Mononuclear cell (primary cell): Measurements from ENCODE around the gene RNMT. TPM values are rescaled to one million over a fixed set of nuclear protein-coding genes. Genes with fewer than 3 reads are reported as not detected.

Experiments
- H3K27me3 ChIP-seq: 2 replicates; pipeline ENCODE4 v1.6.0; 2011; ENCODE audit warnings: low read length, control low read depth; ENCODE audit not compliant: insufficient read depth
- H3K4me1 ChIP-seq: 2 replicates; pipeline ENCODE4 v1.5.1; 2011; ENCODE audit warnings: mild to moderate bottlenecking, low read length, control low read depth; ENCODE audit not compliant: insufficient read depth
- H3K4me3 ChIP-seq: 2 replicates; pipeline ENCODE4 v1.5.1; 2011; ENCODE audit warnings: mild to moderate bottlenecking, low read length, moderate library complexity
- H3K9me3 ChIP-seq: 2 replicates; pipeline ENCODE4 v1.5.1; 2011; ENCODE audit warnings: low read depth, mild to moderate bottlenecking, control low read depth, low read length
- total RNA-seq: library from RNA; depleted of rRNA; stranded (reverse); fragments of >200 nt; gene quantifications from one replicate; pipeline ENCODE4 v1.2.3, GENCODE V29; 2012

RNMT gene
- total RNA-seq, 1 donor: 108 TPM

GRCh38 chr18:13775058-13775457 lies 48.6 kb downstream of the RNMT start:
- Histone ChIP-seq H3K4me1 (no peaks in the 10 kb centered on the region), H3K27me3 (peaks cover 3% of the 10 kb centered on the region), H3K4me3 (no peak overlapping the region), H3K9me3 (peaks cover under 1% of the 10 kb centered on the region)

- H3K27me3 ChIP-seq: no peaks in the 10 kb centered on the region
- no peaks in the 10 kb centered on the region for H3K4me1 ChIP-seq
- H3K9me3 ChIP-seq: no peaks in the 10 kb centered on the region
- no peak overlapping the region for H3K4me3 ChIP-seq
Observed at GRCh38 chr18:13791181-13791580, 64.7 kb downstream of the RNMT start.

GRCh38 chr18:13793819-13794218 lies 67.3 kb downstream of the RNMT start:
- Histone ChIP-seq H3K27me3 (no peaks in the 10 kb centered on the region), H3K4me3 (no peak overlapping the region), H3K9me3 (no peaks in the 10 kb centered on the region), H3K4me1 (no peaks in the 10 kb centered on the region)

DNA sequence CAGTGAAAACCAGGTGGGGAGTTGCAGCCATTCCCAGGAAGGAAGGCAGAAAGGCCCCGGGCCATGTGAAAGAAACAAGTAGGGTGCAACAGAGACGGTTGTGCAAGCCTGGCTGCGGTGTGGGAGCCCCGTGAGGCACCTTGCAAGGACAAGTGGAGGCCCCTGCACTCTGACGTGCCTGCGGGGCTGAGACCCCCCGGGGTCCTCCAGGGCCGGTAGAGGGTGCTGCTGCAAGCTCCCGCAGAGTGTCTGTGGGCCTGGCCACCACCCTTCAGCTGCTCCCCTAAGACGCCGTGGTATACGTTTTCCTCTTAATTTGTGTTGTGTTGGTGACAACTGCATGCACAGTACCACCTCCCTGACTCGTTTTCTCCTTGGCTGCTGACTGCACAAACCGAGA lies 70.0 kb downstream of the RNMT start:
- Histone ChIP-seq H3K27me3 (peaks cover 14% of the 10 kb centered on the region), H3K4me3 (no peak overlapping the region), H3K9me3 (no peaks in the 10 kb centered on the region)

DNA sequence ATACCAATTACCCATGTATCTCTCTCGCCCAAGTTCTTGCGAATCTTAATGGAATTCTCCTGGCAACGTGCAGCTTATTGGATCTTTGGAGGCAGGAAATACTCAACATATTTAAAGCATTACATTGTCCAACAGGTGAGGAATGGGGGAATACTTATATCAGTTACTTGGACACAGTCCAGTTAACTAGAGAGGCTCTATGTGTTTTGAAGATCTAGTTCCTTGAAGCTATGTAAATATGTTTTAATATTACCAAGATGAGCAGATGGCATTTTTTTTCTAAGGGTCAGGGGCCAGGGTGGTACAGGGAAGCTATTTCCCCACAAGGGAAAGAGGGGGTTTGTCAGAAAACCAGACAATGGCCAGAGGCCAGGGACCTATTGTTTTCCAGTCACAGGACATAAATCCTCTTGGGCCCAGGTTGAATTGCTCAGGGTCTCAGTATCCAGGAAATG lies 70.7 kb downstream of the RNMT start:
- H3K4me1 ChIP-seq: peaks cover 7% of the 10 kb centered on the region
- H3K4me3 ChIP-seq: no peak overlapping the region
- H3K9me3 ChIP-seq: no peaks in the 10 kb centered on the region
- H3K27me3 ChIP-seq: peaks cover 17% of the 10 kb centered on the region

More for the DNA sequence above, 70.0 kb downstream of the RNMT start:
- peaks cover 7% of the 10 kb centered on the region for H3K4me1 ChIP-seq

DNA sequence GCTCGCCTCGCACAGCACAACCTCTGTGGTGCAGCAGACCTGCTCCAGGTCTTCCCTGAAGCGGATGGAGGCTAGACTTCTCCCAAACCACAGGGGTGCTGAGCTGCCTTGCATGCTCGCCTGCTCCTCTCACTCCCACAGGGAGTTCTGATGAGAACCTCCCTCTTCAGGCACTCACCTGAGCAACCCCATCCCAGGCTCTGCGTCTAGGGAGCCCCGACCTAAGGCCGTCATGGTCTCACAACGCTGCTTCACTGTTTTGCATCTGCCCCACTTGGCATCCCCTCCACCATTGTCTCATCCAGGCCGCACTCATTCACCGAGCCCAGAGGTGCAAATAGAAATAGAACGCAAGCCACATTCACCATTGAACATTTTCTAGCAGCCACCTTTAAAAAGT lies 72.9 kb downstream of the RNMT start:
- peaks cover 7% of the 10 kb centered on the region for H3K4me1 ChIP-seq
- peaks cover 27% of the 10 kb centered on the region for H3K27me3 ChIP-seq
- H3K9me3 ChIP-seq: no peaks in the 10 kb centered on the region
- no peak overlapping the region for H3K4me3 ChIP-seq

DNA sequence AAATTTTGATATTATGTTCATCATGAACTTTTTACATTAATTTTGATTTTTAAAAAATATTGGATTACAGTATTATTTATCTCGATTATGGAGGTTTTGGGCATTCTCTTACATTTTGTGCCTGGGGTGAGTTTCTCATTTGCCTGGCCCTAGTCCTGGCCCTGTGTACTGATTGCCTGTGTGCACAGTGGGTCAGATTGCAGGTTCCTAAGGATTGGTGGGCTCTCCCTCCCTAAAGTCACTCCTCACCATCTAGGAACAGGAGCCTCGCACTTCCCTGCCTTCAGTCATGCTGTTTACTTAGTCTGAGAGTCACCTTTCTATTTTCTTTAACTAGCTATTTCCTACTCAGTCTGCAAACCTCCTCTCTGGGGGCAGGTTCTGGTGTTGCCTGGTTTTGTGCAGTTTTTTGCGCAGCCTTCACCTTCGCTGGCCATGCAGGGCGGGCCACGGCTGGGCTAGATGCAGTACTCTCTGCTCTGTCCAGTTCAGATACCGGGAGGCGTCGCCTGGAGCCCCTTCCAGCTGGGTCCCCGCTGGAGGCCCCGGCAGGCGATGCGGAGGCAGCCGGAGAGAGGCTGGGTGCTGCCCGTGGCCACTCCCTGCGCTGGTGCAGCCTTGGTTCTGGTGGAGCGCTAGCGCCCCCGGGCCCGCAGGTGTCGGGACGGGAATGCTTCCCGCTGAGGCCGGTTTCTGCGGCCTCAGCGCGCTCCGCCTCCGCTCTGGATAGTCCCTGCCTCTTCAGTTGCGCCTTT lies 74.2 kb downstream of the RNMT start:
- peaks cover 7% of the 10 kb centered on the region for H3K4me1 ChIP-seq
- no peaks in the 10 kb centered on the region for H3K9me3 ChIP-seq
- peaks cover 28% of the 10 kb centered on the region for H3K27me3 ChIP-seq
- no peak overlapping the region for H3K4me3 ChIP-seq

- peaks cover 7% of the 10 kb centered on the region for H3K4me1 ChIP-seq
- no peak overlapping the region for H3K4me3 ChIP-seq
- no peaks in the 10 kb centered on the region for H3K9me3 ChIP-seq
- H3K27me3 ChIP-seq: peaks cover 28% of the 10 kb centered on the region
Observed at GRCh38 chr18:13801260-13801601, 74.8 kb downstream of the RNMT start.

DNA sequence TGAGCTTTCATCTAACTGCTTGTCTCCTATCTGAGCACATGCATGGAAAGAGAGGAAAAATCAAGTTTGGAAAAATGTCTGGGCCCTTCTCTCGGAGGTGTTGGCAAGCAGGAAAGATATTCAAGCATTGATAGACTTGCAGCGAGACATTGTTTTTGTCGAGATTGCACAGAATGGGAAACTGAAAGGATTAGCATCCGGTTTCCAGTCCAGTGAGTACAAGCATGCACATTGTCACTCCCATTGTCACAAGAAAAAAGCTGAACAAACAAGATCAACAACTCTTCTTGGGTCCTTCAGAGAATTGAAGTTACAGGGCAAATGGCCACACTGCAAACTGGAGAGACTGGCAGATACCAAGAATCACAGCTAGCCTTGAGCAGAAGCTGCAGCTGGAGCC lies 77.8 kb downstream of the RNMT start:
- Histone ChIP-seq H3K27me3 (peaks cover 28% of the 10 kb centered on the region), H3K9me3 (no peaks in the 10 kb centered on the region), H3K4me1 (peaks cover 7% of the 10 kb centered on the region), H3K4me3 (no peak overlapping the region)

- peaks cover 6% of the 10 kb centered on the region for H3K27me3 ChIP-seq
- H3K4me3 ChIP-seq: no peak overlapping the region
- H3K4me1 ChIP-seq: no peaks in the 10 kb centered on the region
- no peaks in the 10 kb centered on the region for H3K9me3 ChIP-seq
Observed at GRCh38 chr18:13808294-13809042, 82.0 kb downstream of the RNMT start.

DNA sequence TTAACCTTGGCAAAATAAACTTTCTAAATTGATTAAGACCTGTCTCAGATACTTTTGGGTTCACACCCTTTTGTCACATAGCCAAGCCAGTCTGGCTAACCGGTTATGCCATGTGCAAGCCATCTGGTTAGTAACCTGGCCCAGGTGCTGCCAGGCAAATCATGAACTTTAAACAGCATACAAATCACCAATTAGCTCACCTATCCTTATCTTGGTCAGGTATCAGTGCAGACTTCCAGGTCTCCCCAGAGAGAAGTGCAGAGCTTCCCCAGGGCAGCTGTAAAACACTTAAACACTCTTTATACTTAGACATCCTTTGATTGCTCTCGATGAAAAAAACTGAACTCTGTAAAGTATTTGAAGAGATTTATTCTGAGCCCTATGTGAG lies 82.6 kb downstream of the RNMT start:
- H3K9me3 ChIP-seq: no peaks in the 10 kb centered on the region
- H3K4me1 ChIP-seq: no peaks in the 10 kb centered on the region
- H3K4me3 ChIP-seq: no peak overlapping the region

DNA sequence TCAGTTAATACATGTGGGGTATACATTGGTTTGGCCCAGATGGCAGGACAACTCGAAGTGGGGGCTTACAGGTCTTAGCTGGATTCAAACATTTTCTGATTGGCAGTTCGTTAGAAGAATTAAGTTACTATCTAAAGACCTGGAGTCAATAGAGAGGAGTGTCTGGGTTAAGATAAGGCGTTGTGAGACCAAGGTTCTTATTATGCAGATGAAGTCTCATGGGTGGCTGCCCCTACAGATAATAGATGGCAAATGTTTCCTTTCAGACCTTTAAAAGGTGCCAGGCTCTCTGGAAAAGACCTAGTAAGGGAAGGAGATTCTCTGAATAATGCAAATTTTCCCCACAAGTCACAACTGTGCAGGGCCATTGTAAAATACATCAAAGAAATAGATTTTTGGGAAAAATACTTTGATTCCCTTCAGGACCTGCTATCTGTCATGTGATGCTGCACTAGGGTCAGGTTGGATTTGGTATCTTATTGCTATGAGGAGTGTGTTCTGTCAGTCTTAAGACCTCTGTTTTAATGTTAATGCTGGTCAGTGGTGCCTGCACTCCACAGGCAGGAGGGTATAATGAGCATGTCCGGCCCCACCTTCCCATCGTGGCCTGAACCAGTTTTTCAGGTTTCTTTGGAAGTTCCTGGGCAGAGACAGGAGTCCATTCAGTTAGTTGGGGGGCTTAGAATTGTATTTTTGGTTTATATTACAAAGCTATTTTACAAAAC lies 83.2 kb downstream of the RNMT start:
- Histone ChIP-seq H3K27me3 (no peaks in the 10 kb centered on the region), H3K4me1 (no peaks in the 10 kb centered on the region), H3K4me3 (no peak overlapping the region), H3K9me3 (no peaks in the 10 kb centered on the region)

More for the DNA sequence above, 82.6 kb downstream of the RNMT start:
- peaks cover 5% of the 10 kb centered on the region for H3K27me3 ChIP-seq

DNA sequence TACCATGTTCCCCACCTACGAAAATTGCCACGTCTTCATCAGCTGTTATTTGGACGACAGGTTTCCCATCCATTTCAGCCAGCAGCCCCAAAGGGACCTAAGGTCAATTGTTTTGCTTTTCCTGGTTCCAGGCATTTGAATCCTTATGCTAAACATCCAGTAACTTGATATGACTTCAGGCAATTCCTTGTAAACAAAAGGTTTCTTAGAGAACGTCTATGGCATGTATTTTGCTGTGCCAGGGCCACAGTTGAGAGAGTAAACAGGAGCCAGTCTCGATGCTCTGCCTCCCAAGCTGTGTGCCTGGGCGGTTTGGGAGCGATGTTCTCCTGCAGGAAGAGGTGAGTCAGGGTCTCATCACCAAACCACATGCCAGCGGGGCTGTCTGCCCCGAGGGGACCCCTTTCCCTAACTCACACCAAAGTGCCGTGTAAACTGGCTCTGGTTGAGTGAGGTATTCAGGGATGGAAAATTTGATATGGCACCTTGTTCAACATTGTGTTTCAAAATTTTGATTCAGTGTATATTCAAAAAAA lies 84.5 kb downstream of the RNMT start:
- Histone ChIP-seq H3K4me3 (no peak overlapping the region), H3K4me1 (no peaks in the 10 kb centered on the region), H3K9me3 (no peaks in the 10 kb centered on the region), H3K27me3 (no peaks in the 10 kb centered on the region)

DNA sequence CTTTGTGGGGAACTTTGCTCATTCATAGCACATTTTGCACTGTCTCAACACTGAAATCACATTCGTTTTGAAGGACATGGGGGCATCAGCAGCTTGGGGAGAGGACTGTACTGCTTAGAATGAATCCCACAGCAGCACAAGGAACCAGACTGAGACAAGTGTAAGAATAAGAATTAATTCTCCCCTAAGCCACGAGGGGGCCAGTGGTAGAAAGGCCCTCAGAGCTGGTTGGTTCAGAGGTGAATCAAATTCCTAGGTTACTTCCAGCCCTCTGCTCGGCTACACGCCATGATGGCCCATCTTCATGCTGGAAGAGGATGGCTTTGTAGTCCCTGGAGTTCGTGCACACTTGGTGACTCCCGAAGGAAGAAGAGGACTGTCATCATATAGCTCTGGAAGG lies 85.5 kb downstream of the RNMT start:
- Histone ChIP-seq H3K9me3 (no peaks in the 10 kb centered on the region), H3K27me3 (no peaks in the 10 kb centered on the region), H3K4me3 (no peak overlapping the region), H3K4me1 (no peaks in the 10 kb centered on the region)

- Histone ChIP-seq H3K9me3 (no peaks in the 10 kb centered on the region), H3K27me3 (no peaks in the 10 kb centered on the region), H3K4me1 (no peaks in the 10 kb centered on the region), H3K4me3 (no peak overlapping the region)
Observed at GRCh38 chr18:13813271-13813849, 86.9 kb downstream of the RNMT start.
